Measurements from ENCODE around the gene ATP5F1A.

GRCh38 chr18:46130061-46130460, 32.0 kb upstream of the ATP5F1A start:
- no peak for TF ChIP-seq EZH2phosphoT487 (IDR thresholded peaks at IDR 0.05; ENCODE audit: low read depth)
- TF ChIP-seq, protein P1, sequence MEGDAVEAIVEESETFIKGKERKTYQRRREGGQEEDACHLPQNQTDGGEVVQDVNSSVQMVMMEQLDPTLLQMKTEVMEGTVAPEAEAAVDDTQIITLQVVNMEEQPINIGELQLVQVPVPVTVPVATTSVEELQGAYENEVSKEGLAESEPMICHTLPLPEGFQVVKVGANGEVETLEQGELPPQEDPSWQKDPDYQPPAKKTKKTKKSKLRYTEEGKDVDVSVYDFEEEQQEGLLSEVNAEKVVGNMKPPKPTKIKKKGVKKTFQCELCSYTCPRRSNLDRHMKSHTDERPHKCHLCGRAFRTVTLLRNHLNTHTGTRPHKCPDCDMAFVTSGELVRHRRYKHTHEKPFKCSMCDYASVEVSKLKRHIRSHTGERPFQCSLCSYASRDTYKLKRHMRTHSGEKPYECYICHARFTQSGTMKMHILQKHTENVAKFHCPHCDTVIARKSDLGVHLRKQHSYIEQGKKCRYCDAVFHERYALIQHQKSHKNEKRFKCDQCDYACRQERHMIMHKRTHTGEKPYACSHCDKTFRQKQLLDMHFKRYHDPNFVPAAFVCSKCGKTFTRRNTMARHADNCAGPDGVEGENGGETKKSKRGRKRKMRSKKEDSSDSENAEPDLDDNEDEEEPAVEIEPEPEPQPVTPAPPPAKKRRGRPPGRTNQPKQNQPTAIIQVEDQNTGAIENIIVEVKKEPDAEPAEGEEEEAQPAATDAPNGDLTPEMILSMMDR (IDR thresholded peaks at IDR 0.05; ENCODE audit: low read depth, low read length), result no peak
